GM10847 (cell line): ENCODE measurements around the gene ATF6B.

Experiments used
- POLR2A ChIP-seq: IDR thresholded peaks from 2 replicates; pipeline ENCODE4 v1.6.1; 2011; ENCODE audit not compliant: insufficient read length; ENCODE audit errors: extremely low read depth

Gene ATF6B

DNA sequence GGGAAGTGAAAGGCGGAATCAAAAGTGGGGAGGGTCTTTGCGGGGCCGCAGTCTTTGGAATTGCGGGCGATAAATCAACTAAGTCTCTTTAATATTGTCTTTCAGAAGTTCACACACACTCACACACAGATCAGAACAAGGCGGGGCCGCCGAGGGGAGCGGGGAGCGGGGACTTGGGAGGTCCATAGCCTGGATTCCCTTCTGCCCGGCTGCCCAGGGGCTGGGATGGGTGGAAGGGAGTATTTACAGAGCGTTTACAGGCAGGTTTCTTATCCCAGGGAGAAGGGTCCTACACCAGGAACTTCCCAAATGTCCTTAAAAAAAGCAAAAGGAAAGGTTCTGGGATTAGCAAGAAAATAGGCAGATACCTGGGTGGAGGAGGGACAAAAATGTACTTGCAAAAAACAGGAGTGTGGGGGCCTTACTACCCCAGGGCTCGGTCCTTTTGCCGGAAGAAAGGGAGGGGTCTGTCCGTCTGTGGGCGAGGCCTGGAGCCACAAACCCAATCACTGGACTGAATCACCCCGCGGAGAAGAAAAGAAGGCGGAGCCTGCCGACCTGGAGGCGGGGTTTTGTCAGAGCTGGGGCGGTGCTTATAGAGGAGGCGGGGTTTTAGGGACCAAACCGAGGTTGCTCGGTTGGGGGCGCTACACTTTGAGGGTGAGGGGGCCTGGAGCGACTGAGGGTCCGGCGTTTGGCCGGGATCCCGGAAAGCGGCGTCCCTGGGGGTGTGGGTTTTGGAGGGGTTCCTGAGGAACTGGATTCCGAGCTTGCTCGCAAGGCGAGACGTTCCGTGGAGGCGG, 20.4 kb upstream of the ATF6B start:
- TF ChIP-seq POLR2A = no peak

DNA sequence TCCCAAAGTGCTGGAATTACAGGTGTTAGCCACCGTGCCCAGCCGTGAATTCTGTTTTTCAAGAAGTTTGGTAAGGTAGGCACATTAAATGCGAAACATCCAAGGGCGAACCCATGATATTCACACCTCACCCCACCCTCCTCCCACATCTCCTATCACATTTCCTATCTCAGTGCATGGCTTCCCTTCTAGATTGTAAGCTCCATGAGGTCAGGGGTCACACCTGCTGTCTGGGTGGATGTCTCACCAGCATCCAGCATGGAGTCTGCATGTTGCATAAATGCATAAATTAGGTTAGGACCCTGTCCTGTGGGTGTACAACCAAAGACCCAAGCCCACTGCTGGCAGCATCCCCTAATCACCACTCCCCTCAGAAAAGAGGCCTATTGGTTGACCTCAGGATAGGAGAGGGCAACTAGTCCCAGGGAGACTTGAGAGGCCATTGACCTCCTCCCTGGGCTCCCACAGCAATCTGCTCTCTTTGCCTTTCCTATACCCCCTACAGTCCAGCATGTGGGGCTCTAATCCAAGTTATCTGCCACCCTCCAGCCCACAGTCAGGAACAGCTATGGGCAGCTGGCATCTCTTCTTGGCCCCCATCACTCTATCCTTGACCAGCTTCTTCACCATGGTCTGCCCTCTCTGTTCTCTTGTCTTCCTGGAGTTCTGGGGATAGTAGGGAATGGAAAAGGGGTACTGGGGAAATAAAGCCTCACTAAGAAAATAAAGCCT, 19.5 kb upstream of the ATF6B start:
- no peak for TF ChIP-seq POLR2A

DNA sequence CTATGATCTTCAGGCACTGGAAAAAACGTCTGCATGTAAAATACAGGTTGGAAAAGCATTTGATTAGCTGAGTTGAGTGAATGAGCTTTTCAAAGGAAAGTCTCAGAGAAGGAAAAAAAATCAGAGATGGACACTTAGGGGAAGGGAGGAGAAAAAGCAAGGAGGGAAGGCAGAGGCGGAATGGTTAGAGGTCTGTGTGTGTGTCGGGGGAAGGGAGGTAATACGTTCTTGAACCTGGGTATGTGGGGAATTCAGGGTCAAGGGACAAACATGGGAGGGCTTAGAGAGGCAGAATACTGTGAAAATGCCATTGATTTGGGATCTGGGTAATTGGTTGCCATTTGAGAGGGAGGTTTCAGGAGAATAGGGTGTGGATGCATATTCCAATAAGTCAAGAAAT, 18.6 kb upstream of the ATF6B start:
- TF ChIP-seq POLR2A = no peak

DNA sequence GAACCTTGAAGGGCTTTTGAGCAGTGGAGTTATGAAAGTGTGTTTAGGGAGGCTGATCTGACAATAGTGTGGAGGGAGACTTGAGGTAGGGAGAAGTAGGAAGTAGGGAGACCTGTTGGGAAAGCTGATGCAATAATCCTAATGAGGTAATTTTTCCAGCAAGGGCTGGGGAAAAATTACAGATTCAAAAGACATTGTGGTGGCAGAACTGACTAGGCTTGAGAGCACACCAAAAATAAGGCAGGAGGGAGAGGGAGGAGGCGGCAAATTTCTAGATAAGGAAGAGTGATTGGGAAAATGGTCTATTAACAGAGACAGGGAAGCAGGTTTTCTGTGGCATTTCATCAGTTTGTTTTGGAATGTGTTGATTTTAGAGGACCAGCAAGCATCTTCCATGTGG, 18.2 kb upstream of the ATF6B start:
- TF ChIP-seq POLR2A = no peak

DNA sequence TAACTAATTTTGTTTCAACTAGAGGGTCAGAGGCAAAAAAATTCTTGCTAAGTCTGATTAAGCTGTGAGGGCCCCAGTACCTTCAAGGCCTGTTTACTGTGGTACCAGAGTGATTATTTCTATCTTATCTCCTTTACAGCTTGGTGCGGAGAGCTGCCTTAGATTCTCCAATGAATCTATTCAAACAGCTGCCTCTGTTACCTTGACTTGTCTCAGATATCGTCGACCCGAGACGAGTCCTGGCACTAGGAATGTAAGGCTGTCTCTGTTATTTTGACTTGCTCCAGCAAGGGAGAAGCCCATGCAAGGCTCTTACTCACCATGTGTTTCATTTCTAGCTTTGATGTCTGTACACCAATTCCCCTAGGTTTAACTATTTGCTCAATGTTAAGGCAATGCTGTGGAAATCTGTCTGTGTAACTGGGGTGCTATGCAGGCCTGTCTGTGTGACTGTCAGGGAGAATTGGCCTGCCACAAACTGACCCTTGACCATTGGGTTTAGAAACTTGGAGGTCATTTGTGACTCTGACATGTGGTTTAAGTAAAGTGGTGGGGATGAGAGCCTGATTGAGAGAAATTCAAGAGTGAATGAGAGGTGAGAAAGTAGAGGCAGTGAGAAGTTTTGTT, 12.5 kb upstream of the ATF6B start:
- TF ChIP-seq POLR2A = no peak

DNA sequence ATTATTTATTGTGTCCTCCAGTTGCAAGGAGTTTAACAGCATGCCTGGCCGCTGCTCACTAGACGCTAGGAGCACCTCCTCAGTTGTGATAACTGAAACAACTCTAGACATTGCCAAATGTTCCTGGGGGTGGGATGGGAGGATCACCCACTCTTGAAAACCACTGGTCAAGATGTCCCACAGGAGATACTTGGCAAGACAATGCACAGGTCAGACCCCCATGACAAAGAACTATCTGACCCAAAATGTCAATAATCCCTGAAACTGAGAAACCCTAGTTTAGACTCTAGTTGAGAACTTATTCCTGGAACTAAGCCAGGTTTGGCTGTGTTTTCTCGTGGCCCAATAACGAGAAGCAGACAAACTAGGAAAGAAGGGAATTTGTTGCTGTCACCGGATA, 11.5 kb upstream of the ATF6B start:
- no peak for TF ChIP-seq POLR2A

DNA sequence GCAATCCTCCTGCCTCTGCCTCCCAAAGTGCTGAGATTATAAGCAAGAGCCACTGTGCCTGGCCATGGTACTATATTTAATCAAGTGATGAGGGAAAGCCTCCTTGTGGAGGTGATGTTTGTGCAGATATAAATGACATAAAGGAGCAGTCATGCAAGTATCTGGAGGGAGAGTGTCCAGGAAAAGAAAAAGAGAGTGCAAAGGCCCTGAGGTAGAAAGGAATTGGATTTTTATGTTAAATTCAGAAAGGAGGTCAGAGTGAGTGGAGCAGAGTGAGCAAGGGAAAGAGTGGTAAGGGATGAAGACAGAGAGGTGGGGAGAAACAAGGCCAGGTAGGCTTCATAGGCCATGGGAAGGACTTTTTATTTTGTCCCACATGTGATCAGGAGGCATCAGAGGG, 9.4 kb upstream of the ATF6B start:
- TF ChIP-seq POLR2A = no peak

DNA sequence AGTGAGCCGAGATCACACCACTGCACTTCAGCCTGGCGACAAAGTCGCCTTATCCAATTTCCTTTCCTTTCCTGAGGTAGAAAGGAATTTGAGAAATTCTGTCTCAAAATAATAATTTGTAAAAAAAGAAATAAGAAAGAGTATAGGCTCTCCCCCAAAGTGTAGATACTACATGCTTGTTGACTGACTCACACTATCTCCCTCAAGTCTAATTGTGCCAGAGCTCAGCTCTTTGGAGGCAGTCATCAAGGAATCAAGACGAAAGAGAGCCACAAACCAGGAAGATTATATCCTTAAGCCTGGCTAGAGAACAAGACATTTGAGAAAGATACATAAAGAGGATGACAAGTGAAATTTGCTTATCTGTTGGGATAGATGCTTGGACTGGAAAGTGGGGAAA, 5.7 kb upstream of the ATF6B start:
- no peak for TF ChIP-seq POLR2A

DNA sequence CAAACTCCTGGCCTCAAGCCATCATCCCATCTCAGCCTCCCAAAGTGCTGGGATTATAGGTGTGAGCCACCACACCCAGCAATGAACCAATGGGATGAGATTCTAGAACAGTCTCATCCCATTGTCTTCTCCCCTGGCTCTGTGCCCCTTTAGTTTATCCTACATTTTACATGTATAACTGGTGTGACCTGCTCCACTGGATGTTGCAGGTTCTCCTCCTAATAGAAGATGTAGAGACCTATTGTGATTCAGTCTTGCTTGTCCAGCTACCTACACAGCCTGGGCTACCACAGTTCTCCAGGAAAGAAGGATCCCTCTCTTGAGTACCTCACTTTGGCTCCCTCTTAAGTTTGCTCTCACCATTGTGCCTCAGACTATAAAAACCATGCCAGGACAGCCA, 4.1 kb upstream of the ATF6B start:
- TF ChIP-seq POLR2A = no peak

DNA sequence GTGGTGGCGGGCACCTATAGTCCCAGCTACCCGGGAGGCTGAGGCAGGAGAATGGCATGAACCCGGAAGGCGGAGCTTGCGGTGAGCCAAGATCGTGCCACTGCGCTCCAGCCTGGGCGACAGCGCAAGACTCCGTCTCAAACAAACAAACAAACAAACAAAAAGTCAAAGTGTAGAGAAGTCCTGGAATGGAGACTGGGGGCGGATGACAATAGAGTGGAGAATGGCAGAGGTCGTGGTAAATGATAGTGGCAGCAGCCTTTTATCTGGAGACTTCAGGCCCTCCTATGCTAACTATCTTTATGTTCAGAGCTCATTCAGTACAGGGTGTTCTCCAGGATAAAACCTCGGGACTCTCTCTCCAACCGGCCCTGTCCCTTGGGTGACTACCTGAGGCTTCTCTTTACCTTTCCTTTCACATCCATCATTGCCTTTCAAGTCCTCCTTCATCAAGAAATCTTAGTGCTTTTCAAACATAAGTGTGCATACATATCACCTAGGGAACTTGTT, 3.4 kb upstream of the ATF6B start:
- TF ChIP-seq POLR2A = no peak

DNA sequence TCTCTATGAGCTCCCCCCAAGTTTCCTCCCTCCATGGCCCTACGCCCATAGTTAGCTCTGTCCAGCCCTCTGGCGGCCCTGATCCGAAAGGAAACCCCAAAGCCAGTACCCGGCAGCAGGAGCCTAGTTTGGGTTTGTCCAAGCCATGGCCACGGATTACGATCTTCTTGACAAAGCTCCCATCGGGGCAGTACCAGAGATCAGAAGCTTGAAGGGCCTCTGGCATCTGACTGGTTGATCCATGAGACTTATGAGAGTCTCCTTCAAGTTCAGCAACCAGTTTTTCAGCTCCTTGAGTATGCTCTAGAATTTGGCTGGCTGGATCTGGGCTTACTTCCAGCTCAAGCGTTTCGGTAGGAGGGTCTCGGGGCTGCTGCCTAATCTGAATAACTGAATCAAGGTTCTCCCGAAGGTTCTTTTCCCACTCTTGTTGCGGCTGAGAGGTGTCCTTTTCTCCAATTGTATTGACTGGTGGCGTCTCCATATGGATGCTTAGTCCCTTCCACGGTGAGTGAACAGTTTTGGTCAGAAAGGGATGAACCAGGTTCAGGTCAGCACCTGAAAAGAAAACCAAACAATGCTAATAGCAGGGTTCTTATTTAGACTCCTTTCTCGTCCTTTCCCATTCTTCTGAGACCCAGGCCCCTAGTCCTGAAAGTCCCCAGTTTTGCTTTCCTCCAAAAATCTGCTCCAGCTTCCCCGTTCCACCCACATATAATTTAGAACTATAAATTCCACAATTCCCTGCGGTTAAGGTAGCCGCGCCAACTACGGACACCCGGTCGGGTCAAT, 1.4 kb upstream of the ATF6B start:
- TF ChIP-seq POLR2A = no peak

DNA sequence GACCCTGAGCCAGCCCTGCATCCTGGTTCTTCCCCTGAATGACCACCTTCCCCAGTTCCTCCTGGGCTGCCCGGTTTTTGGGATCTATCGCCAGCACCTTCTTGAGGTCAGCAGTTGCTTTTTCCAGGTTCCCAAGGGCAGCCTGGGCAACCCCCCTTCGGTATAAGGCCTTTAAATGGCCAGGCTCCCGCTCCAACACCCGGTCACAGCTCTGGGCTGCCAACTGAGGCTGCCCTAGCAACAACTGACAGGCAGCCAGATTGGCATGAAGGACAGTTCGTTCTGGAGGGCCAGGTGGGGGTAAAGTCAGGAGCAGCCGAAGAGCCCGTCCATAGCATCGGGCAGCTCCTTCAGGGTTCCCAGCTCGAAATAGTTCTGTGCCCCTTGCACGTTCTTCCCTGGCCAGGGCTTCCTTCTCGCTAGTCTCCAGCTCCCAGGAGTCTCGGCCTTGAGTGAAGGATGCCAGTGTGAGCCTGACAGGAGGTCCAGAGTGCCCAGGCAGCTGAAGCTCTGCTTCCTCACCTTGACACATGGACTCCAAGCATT, 778 bp upstream of the ATF6B start:
- no peak for TF ChIP-seq POLR2A

DNA sequence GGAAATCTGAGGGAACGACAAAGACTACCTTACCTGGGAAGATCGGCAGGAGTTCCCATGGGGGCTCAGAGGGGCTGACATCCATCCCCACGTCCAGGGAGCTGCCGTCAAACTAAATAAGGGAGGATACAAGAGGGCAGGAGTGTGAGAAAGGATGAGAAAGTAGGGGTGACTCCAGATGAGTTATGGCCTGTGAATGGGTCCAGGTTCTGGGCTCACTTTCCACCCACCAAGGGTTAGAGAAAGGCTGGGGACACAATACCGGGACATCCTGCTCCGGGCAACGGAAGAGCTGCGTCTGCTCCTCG, 683 bp downstream of the ATF6B start:
- TF ChIP-seq POLR2A = no peak

DNA sequence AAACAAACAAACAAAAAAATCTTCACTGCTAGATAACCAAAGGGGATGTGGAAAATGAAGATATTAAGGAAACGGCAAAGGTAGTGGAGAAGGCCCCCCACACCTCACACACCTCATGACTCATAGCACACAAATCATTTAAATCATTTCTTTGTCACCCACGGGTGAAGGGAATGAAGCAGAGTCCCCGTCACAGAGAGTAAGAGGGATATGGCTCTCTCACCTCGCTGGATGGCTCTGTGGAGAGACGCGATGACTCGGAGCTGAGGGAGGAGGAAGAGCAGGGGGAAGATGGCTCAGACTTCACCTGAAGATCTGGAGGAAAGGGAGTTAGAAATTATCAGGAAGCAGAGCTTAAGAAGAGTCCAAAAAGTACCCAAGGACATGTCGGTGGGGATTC, 1.2 kb downstream of the ATF6B start:
- TF ChIP-seq POLR2A = no peak

DNA sequence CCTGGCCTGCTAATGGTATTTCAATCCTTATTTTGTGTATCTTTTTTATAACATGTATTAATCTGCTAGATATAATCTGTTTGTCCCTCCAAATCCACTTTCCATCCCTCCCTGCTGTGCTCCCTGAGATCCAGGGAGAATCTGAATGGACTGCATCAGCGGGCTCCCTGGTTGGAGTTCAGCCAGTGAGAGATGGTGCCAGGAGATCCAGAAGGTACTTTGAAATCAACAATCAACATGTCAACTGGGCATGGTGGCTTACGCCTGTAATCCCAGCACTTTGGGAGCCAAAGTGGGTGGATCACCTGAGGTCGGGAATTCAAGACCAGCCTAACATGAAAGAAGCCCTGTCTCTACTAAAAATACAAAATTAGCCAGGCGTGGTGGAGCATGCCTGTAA, 4.4 kb downstream of the ATF6B start:
- TF ChIP-seq POLR2A = no peak
